H1 (cell line): ENCODE data around the gene PCED1B. TPM values are rescaled to one million over a fixed set of nuclear protein-coding genes. Genes with fewer than 3 reads are reported as not detected.
"Not testable (repeated sequence)": the region's sequence is repeated elsewhere in the genome, so short reads cannot be mapped to it uniquely, and the experiment has no call there.

ENCODE experiments used
- CTCF ChIA-PET: fragments of 300-600 bp; sonication (Branson Sonifier 250); formaldehyde crosslinking; loops from one replicate; lab custom pipeline; 2021; ENCODE audit not compliant: partially characterized antibody; lab: Charles Lee
- POLR2A ChIA-PET: fragments of 300-600 bp; sonication (Branson Sonifier 250); formaldehyde crosslinking; loops from one replicate; lab custom pipeline; 2021; ENCODE audit warnings: inconsistent platforms; ENCODE audit not compliant: partially characterized antibody; lab: Charles Lee
- DNase-seq, 2 experiments: peaks; one replicate each; pipeline versions ENCODE4 v3.0.0 to v3.0.0-alpha.2; 2010 to 2022; ENCODE audit warnings: low spot score in 2 of 2, low read depth in 1 of 2, mixed read lengths in 1 of 2
- FAIRE-seq: peaks from 2 replicates; lab custom pipeline; 2011; peaks lifted over from hg19 to GRCh38; lab: Jason Lieb, UNC
- H2AFZ ChIP-seq: 2 replicates; pipeline ENCODE4 v1.8.1; 2012; ENCODE audit warnings: low read length, inconsistent platforms
- H2AK5ac ChIP-seq: 2 replicates; pipeline ENCODE4 v1.6.1; 2013; ENCODE audit warnings: low read depth, low read length
- H2BK120ac ChIP-seq: replicated peaks from 2 replicates; pipeline ENCODE3; 2013; ENCODE audit warnings: low read depth, low read length, inconsistent platforms
- H2BK12ac ChIP-seq: 2 replicates; pipeline ENCODE4 v1.6.1; 2013; ENCODE audit warnings: low read depth, low read length
- H2BK15ac ChIP-seq: 2 replicates; pipeline ENCODE4 v1.6.1; 2013; ENCODE audit warnings: low read length
- H2BK20ac ChIP-seq: 2 replicates; pipeline ENCODE4 v1.6.1; 2013; ENCODE audit warnings: low read length
- H2BK5ac ChIP-seq: 2 replicates; pipeline ENCODE4 v1.6.1; 2013; ENCODE audit warnings: low read depth, low read length
- H3K14ac ChIP-seq: 2 replicates; pipeline ENCODE4 v1.6.1; 2013; ENCODE audit warnings: inconsistent platforms; ENCODE audit not compliant: insufficient read length
- H3K18ac ChIP-seq: 2 replicates; pipeline ENCODE4 v1.6.1; 2013; ENCODE audit warnings: low read length; ENCODE audit errors: extremely low read depth
- H3K23ac ChIP-seq: 2 replicates; pipeline ENCODE4 v1.6.1; 2013; ENCODE audit warnings: inconsistent platforms; ENCODE audit not compliant: insufficient read length
- H3K23me2 ChIP-seq: 2 replicates; pipeline ENCODE4 v1.6.1; 2013; ENCODE audit warnings: low read depth, low read length
- H3K27ac ChIP-seq: 2 replicates; pipeline ENCODE4 v1.6.1; 2011; ENCODE audit warnings: low read depth, low read length, inconsistent platforms
- H3K27me3 ChIP-seq, 4 experiments: replicated peaks in 1 of 4; 1 replicate in 1 of 4; 2 replicates in 3 of 4; pipeline versions ENCODE4 v1.6.1 to v1.8.1; 2011 to 2013; ENCODE audit warnings: low read length in 3 of 4, mild to moderate bottlenecking in 3 of 4, inconsistent platforms in 2 of 4, mixed read lengths in 2 of 4, moderate library complexity in 1 of 4; ENCODE audit not compliant: control insufficient read depth in 3 of 4, insufficient read depth in 3 of 4; ENCODE audit errors: extremely low read depth in 1 of 4
- H3K36me3 ChIP-seq, 4 experiments: 2 replicates each; pipeline versions ENCODE4 v1.6.1 to v1.8.1; 2011 to 2013; ENCODE audit warnings: mild to moderate bottlenecking in 4 of 4, low read length in 3 of 4, moderate library complexity in 2 of 4, control low read depth in 1 of 4, inconsistent platforms in 1 of 4; ENCODE audit not compliant: insufficient read depth in 4 of 4, control insufficient read depth in 2 of 4
- H3K4ac ChIP-seq: replicated peaks from 2 replicates; pipeline ENCODE3; 2013; ENCODE audit warnings: low read length, low read depth, mixed read lengths, inconsistent platforms; ENCODE audit not compliant: insufficient read length
- H3K4me1 ChIP-seq, 4 experiments: replicated peaks in 1 of 4; 1 replicate in 1 of 4; 2 replicates in 3 of 4; pipeline versions ENCODE4 v1.6.1 to v1.8.1; 2011 to 2013; ENCODE audit warnings: low read length in 3 of 4, inconsistent platforms in 2 of 4, mixed read lengths in 1 of 4; ENCODE audit not compliant: insufficient read depth in 4 of 4, control insufficient read depth in 3 of 4
- H3K4me2 ChIP-seq, 2 experiments: 2 replicates each; pipeline versions ENCODE4 v1.6.1 to v1.8.1; 2011 to 2013; ENCODE audit warnings: low read depth in 2 of 2, low read length in 2 of 2, control low read depth in 1 of 2, inconsistent platforms in 1 of 2, mild to moderate bottlenecking in 1 of 2; ENCODE audit not compliant: insufficient read depth in 1 of 2
- H3K4me3 ChIP-seq, 4 experiments: fragments of 200-600, 300-600 bp in 1 of 4; sonication (generic), shearing (Covaris generic), sonication (Bioruptor Twin) in 1 of 4; 2 replicates each; pipeline versions ENCODE4 v1.5.1 to v1.8.1; 2011 to 2016; ENCODE audit warnings: low read length in 4 of 4, low read depth in 3 of 4, control low read depth in 2 of 4, inconsistent platforms in 2 of 4, mild to moderate bottlenecking in 2 of 4, mixed read lengths in 1 of 4, moderate library complexity in 1 of 4; ENCODE audit not compliant: insufficient read depth in 2 of 4; ENCODE audit errors: extremely low read depth in 1 of 4
- H3K56ac ChIP-seq: replicated peaks from 2 replicates; pipeline ENCODE3; 2013; ENCODE audit warnings: low read depth, mild to moderate bottlenecking, mixed read lengths, low read length, inconsistent platforms; ENCODE audit not compliant: insufficient read length
- H3K79me1 ChIP-seq: 2 replicates; pipeline ENCODE4 v1.6.1; 2013; ENCODE audit warnings: low read depth, low read length, control low read depth
- H3K79me2 ChIP-seq, 2 experiments: 2 replicates each; pipeline versions ENCODE4 v1.6.1 to v1.8.1; 2012 to 2013; ENCODE audit warnings: low read length in 2 of 2, mild to moderate bottlenecking in 2 of 2, inconsistent platforms in 1 of 2; ENCODE audit not compliant: insufficient read depth in 2 of 2, control insufficient read depth in 1 of 2
- H3K9ac ChIP-seq, 4 experiments: replicated peaks in 1 of 4; 1 replicate in 1 of 4; 2 replicates in 3 of 4; pipeline versions ENCODE4 v1.6.1 to v1.8.1; 2011 to 2013; ENCODE audit warnings: low read depth in 3 of 4, low read length in 3 of 4, control low read depth in 2 of 4, mild to moderate bottlenecking in 2 of 4, moderate library complexity in 2 of 4, inconsistent platforms in 1 of 4; ENCODE audit errors: extremely low read depth in 1 of 4
- H3K9me3 ChIP-seq, 2 experiments: 2 replicates each; pipeline versions ENCODE4 v1.6.1 to v1.8.1; 2012 to 2013; ENCODE audit warnings: mild to moderate bottlenecking in 2 of 2, moderate library complexity in 2 of 2, control low read depth in 1 of 2, inconsistent platforms in 1 of 2, low read depth in 1 of 2, low read length in 1 of 2, mixed read lengths in 1 of 2; ENCODE audit not compliant: insufficient read depth in 2 of 2
- H4K20me1 ChIP-seq, 2 experiments: replicated peaks in 1 of 2; 2 replicates each; pipeline versions ENCODE3 to v1.8.1; 2011 to 2013; ENCODE audit warnings: inconsistent platforms in 2 of 2, low read length in 2 of 2, mild to moderate bottlenecking in 1 of 2; ENCODE audit not compliant: insufficient read depth in 2 of 2, control insufficient read depth in 1 of 2
- H4K5ac ChIP-seq: 2 replicates; pipeline ENCODE4 v1.6.1; 2013; ENCODE audit warnings: low read length, low read depth, mixed read lengths, inconsistent platforms; ENCODE audit not compliant: insufficient read length
- H4K8ac ChIP-seq: 2 replicates; pipeline ENCODE4 v1.8.0; 2013; ENCODE audit warnings: mild to moderate bottlenecking, moderate library complexity, low read length, inconsistent platforms; ENCODE audit not compliant: insufficient read depth; ENCODE audit errors: extremely low read depth
- H4K91ac ChIP-seq: replicated peaks from 2 replicates; pipeline ENCODE3; 2013; ENCODE audit warnings: low read length, mixed read lengths, inconsistent platforms; ENCODE audit not compliant: insufficient read length
- WGBS, 2 experiments: shearing (Covaris generic) in 1 of 2; methylation state at CpG; one replicate each; pipeline versions ENCODE4 v1.1.6 to v1.1.7; 2013 to 2015; ENCODE audit warnings: low lambda C conversion rate in 2 of 2, mixed read lengths in 2 of 2, inconsistent platforms in 1 of 2, low coverage in 1 of 2, missing lambda C conversion rate in 1 of 2; ENCODE audit not compliant: insufficient replicate concordance in 2 of 2, insufficient coverage in 1 of 2, insufficient read length in 1 of 2; ENCODE audit errors: extremely low coverage in 1 of 2, missing lambda C conversion rate in 1 of 2; 5-methylcytosine and 5-hydroxymethylcytosine counted together
- polyA plus RNA-seq, 7 experiments: library from polyadenylated mRNA; depleted of rRNA in 3 of 7; stranded (reverse) in 5 of 7; unstranded in 2 of 7; fragments of >200 nt in 5 of 7; fragments of 200-250 nt in 2 of 7; gene quantifications; 1 replicate in 5 of 7; 2 replicates in 1 of 7; 4 replicates in 1 of 7; pipeline versions ENCODE4 v1.2.1 to v1.2.3, GENCODE V29; 2011 to 2013; ENCODE audit warnings: missing spikeins in 2 of 7, mixed read lengths in 2 of 7
- total RNA-seq: library from RNA; stranded (reverse); fragmentation: NEBNext Ultra II Directional; extraction: Animal tissue kit (Norgen Biotek cat#: 25700); gene quantifications from 2 replicates; pipeline ENCODE4 v1.2.1, GENCODE V29; 2021

PCED1B gene
- total and polyA plus RNA-seq, 2 of the 8 experiments (the other 6 are each of a cell fraction or from before 2014, with no cell fraction given) = 4.7 to 5.4 TPM

GRCh38 chr12:47117305-47117704, 37.9 kb downstream of the PCED1B start:
- H2BK120ac ChIP-seq, H3K23ac ChIP-seq, H3K4me2 ChIP-seq, H3K27me3 ChIP-seq, H3K14ac ChIP-seq, POLR2A ChIA-PET, H3K36me3 ChIP-seq, H2BK5ac ChIP-seq, H2AK5ac ChIP-seq, H3K9ac ChIP-seq, H4K5ac ChIP-seq, H3K9me3 ChIP-seq, H2BK12ac ChIP-seq, H3K4me1 ChIP-seq, H3K18ac ChIP-seq, H3K23me2 ChIP-seq, CTCF ChIA-PET, DNase-seq, H3K79me2 ChIP-seq, H3K4ac ChIP-seq, FAIRE-seq, H2BK20ac ChIP-seq, H3K4me3 ChIP-seq, H4K20me1 ChIP-seq, H4K91ac ChIP-seq, H2BK15ac ChIP-seq, H3K79me1 ChIP-seq, H3K27ac ChIP-seq, H2AFZ ChIP-seq, H4K8ac ChIP-seq, H3K56ac ChIP-seq: not testable (repeated sequence)
- 77% methylated on average over 1 of the region's 3 CpGs; no CpG with 5 or more reads in 1 of the 2 experiments for WGBS, 2 experiments
